Chondrocyte (in vitro differentiated cells): Measurements from ENCODE around the gene PRMT3. TPM values are rescaled to one million over a fixed set of nuclear protein-coding genes. Genes with fewer than 3 reads are reported as not detected.

Experiments used
- DNase-seq: peaks from one replicate; pipeline ENCODE4 v3.0.0; 2021; ENCODE audit warnings: mixed read lengths, low spot score
- H3K27ac Mint-ChIP-seq: one replicate; pipeline ENCODE4 v1.8.0; 2021; ENCODE audit warnings: mild to moderate bottlenecking, moderate library complexity, mixed read lengths; ENCODE audit not compliant: unreplicated experiment
- H3K27me3 Mint-ChIP-seq: 2 replicates; pipeline ENCODE4 v1.8.0; 2021; ENCODE audit warnings: low read depth, mixed read lengths
- H3K36me3 Mint-ChIP-seq: 2 replicates; pipeline ENCODE4 v1.8.0; 2021; ENCODE audit warnings: low read depth, mixed read lengths
- H3K4me1 Mint-ChIP-seq: 2 replicates; pipeline ENCODE4 v1.8.0; 2021; ENCODE audit warnings: low read depth, mild to moderate bottlenecking, mixed read lengths
- H3K4me3 Mint-ChIP-seq: one replicate; pipeline ENCODE4 v1.8.0; 2021; ENCODE audit warnings: mild to moderate bottlenecking, moderate library complexity, mixed read lengths; ENCODE audit not compliant: unreplicated experiment
- H3K9me3 Mint-ChIP-seq: 2 replicates; pipeline ENCODE4 v1.8.0; 2021; ENCODE audit warnings: low read depth, mixed read lengths
- CTCF ChIP-seq: fragments of 200-600 bp; sonication (generic); IDR thresholded peaks from 2 replicates; pipeline ENCODE4 v1.5.0; 2021; ENCODE audit warnings: antibody characterized with exemption, mild to moderate bottlenecking, moderate library complexity
- total RNA-seq: library from RNA; stranded (reverse); gene quantifications from 3 replicates; pipeline ENCODE4 v1.2.1, GENCODE V29; 2021

The PRMT3 gene
- total RNA-seq, 1 donor from 2014 or later: 10.6 TPM

GRCh38 chr11:20368438-20368837, 19.1 kb upstream of the PRMT3 start:
- no peak for DNase-seq
- H3K4me1 Mint-ChIP-seq: peaks cover 50% of the 10 kb centered on the region
- no peaks in the 10 kb centered on the region for H3K27me3 Mint-ChIP-seq
- peaks cover 4% of the 10 kb centered on the region for H3K36me3 Mint-ChIP-seq
- no peak overlapping the region for H3K4me3 Mint-ChIP-seq
- no peak for TF ChIP-seq CTCF
- peak overlapping the region; percentile 86 for H3K27ac Mint-ChIP-seq
- no peaks in the 10 kb centered on the region for H3K9me3 Mint-ChIP-seq

DNA sequence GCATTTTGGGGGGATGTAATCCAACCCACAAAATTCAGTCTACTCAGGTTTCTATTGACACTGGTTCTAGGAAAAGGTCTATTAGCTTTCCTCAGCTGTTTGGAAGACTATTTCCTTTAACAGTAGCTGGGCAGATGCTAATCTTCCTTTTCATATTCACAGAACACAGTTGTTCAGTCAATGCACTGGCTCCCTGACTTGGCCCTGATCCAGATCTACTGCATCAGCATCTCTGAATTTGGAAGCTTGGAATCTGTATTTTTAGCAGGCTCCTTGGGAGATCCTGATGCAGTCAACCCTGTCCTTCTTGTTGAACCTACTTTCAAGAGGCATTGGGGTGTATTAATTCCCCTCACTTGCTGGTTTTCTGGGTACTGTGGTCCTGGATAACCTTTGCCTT, 17.7 kb upstream of the PRMT3 start:
- H3K4me1 Mint-ChIP-seq: peaks cover 53% of the 10 kb centered on the region
- peaks cover 4% of the 10 kb centered on the region for H3K36me3 Mint-ChIP-seq
- H3K27me3 Mint-ChIP-seq: no peaks in the 10 kb centered on the region
- TF ChIP-seq CTCF: no peak
- no peak overlapping the region for H3K27ac Mint-ChIP-seq
- H3K9me3 Mint-ChIP-seq: no peaks in the 10 kb centered on the region
- DNase-seq: no peak
- no peak overlapping the region for H3K4me3 Mint-ChIP-seq

- Mint-ChIP-seq H3K4me1 (peaks cover 36% of the 10 kb centered on the region), H3K27ac (no peak overlapping the region), H3K36me3 (peaks cover 8% of the 10 kb centered on the region), H3K4me3 (no peak overlapping the region), H3K9me3 (no peaks in the 10 kb centered on the region), H3K27me3 (no peaks in the 10 kb centered on the region)
- no peak for TF ChIP-seq CTCF
- DNase-seq: no peak
Observed at GRCh38 chr11:20372081-20372626, 15.4 kb upstream of the PRMT3 start.

DNA sequence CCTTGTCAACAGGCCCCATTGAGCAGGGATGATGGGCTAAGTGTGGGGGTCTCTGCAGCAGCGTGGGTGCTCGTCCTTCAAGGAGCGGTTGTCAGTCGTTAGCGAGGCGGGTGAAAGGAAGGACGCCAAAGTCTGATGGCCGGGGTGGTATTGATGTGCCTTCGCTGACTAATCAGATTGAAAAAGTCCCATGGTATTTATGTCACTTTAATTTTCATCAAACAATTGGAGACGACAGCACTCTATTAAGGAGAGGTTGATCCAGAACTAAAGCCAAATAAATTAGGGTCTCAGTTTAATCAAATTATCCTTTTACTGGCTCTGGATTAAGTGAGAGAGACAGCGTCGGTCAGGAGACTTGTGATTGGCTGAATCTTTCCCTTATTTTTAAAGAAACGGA, 14.4 kb upstream of the PRMT3 start:
- peaks cover 27% of the 10 kb centered on the region for H3K4me1 Mint-ChIP-seq
- H3K27me3 Mint-ChIP-seq: no peaks in the 10 kb centered on the region
- DNase-seq: no peak
- H3K9me3 Mint-ChIP-seq: no peaks in the 10 kb centered on the region
- no peak for TF ChIP-seq CTCF
- H3K36me3 Mint-ChIP-seq: peaks cover 11% of the 10 kb centered on the region
- no peak overlapping the region for H3K27ac Mint-ChIP-seq
- no peak overlapping the region for H3K4me3 Mint-ChIP-seq

- TF ChIP-seq CTCF: no peak
- peaks cover 22% of the 10 kb centered on the region for H3K4me1 Mint-ChIP-seq
- H3K27ac Mint-ChIP-seq: no peak overlapping the region
- H3K4me3 Mint-ChIP-seq: no peak overlapping the region
- H3K36me3 Mint-ChIP-seq: peaks cover 11% of the 10 kb centered on the region
- H3K27me3 Mint-ChIP-seq: no peaks in the 10 kb centered on the region
- no peaks in the 10 kb centered on the region for H3K9me3 Mint-ChIP-seq
- DNase-seq: no peak
Observed at GRCh38 chr11:20373568-20374209, 13.8 kb upstream of the PRMT3 start.
